IMR-90 (cell line): ENCODE data around the gene MEGF10. TPM values are rescaled to one million over a fixed set of nuclear protein-coding genes. Genes with fewer than 3 reads are reported as not detected.

Experiments
- ATAC-seq: fragments of 200-7000 bp; cut with Tn5 transposase; 2 replicates; pipeline ENCODE4 v1.9.1; 2020; ENCODE audit warnings: low read depth, mild to moderate bottlenecking, moderate library complexity
- BruUV-seq: library from RNA; stranded (reverse); fragments of 400-500 nt; replicated peaks from 2 replicates; lab custom pipeline; 2021; lab: Mats Ljungman, UMichigan
- CTCF ChIA-PET: fragments of 300-600 bp; formaldehyde crosslinking; extraction: SDS; loops from one replicate; lab custom pipeline; 2021; ENCODE audit warnings: antibody characterized with exemption; lab: Yijun Ruan, JAX
- POLR2A ChIA-PET: fragments of 300-600 bp; sonication (Branson Sonifier 250); formaldehyde crosslinking; loops from one replicate; lab custom pipeline; 2022; ENCODE audit warnings: antibody characterized with exemption; ENCODE audit not compliant: unreplicated experiment; lab: Charles Lee
- DNase-seq: peaks from one replicate; pipeline ENCODE4 v3.0.0; 2013
- H2AFZ ChIP-seq: replicated peaks from 2 replicates; pipeline ENCODE3; 2013; ENCODE audit warnings: low read length, mild to moderate bottlenecking; ENCODE audit not compliant: poor library complexity
- H2AK5ac ChIP-seq: 2 replicates; pipeline ENCODE4 v1.6.1; 2013; ENCODE audit warnings: low read depth, low read length, inconsistent platforms
- H2AK9ac ChIP-seq: replicated peaks from 2 replicates; pipeline ENCODE3; 2013; ENCODE audit warnings: mild to moderate bottlenecking, low read depth, low read length, moderate library complexity; ENCODE audit not compliant: poor library complexity
- H2BK120ac ChIP-seq: 2 replicates; pipeline ENCODE4 v1.6.1; 2013; ENCODE audit warnings: low read depth, low read length, inconsistent platforms
- H2BK15ac ChIP-seq: 3 replicates; pipeline ENCODE4 v1.6.1; 2013; ENCODE audit warnings: low read depth, low read length, inconsistent platforms
- H2BK20ac ChIP-seq: 2 replicates; pipeline ENCODE4 v1.6.1; 2013; ENCODE audit warnings: low read depth, mild to moderate bottlenecking, inconsistent platforms, low read length, moderate library complexity
- H2BK5ac ChIP-seq: 2 replicates; pipeline ENCODE4 v1.6.1; 2013; ENCODE audit warnings: mild to moderate bottlenecking, low read depth, low read length, inconsistent platforms; ENCODE audit not compliant: poor library complexity, severe bottlenecking
- H3K14ac ChIP-seq: replicated peaks from 2 replicates; pipeline ENCODE4 v1.6.1; 2013; ENCODE audit warnings: low read depth, low read length, inconsistent platforms
- H3K18ac ChIP-seq: 2 replicates; pipeline ENCODE4 v1.6.1; 2013; ENCODE audit warnings: low read depth, low read length, control low read depth
- H3K23ac ChIP-seq: 2 replicates; pipeline ENCODE4 v1.6.1; 2013; ENCODE audit warnings: low read depth, low read length, inconsistent platforms
- H3K27ac ChIP-seq: 2 replicates; pipeline ENCODE4 v1.5.1; 2013; ENCODE audit warnings: mild to moderate bottlenecking, control low read depth, low read length; ENCODE audit not compliant: insufficient read depth
- H3K27me3 ChIP-seq: 2 replicates; pipeline ENCODE4 v1.6.1; 2013; ENCODE audit warnings: low read length; ENCODE audit not compliant: control insufficient read depth, insufficient read depth
- H3K36me3 ChIP-seq: 2 replicates; pipeline ENCODE4 v1.6.1; 2013; ENCODE audit warnings: low read length, mixed read lengths; ENCODE audit not compliant: control insufficient read depth, insufficient read depth
- H3K4ac ChIP-seq: 2 replicates; pipeline ENCODE4 v1.6.1; 2013; ENCODE audit warnings: low read depth, low read length, inconsistent platforms
- H3K4me1 ChIP-seq: 2 replicates; pipeline ENCODE4 v1.6.1; 2013; ENCODE audit warnings: low read length, mixed read lengths; ENCODE audit not compliant: control insufficient read depth, insufficient read depth
- H3K4me2 ChIP-seq: 2 replicates; pipeline ENCODE4 v1.6.1; 2013; ENCODE audit warnings: low read depth, mild to moderate bottlenecking, control low read depth, low read length, moderate library complexity
- H3K4me3 ChIP-seq: 2 replicates; pipeline ENCODE4 v1.5.1; 2013; ENCODE audit warnings: low read depth, mild to moderate bottlenecking, control low read depth, low read length, moderate library complexity; ENCODE audit not compliant: insufficient read depth
- H3K56ac ChIP-seq: 2 replicates; pipeline ENCODE4 v1.6.1; 2013; ENCODE audit warnings: low read length, inconsistent platforms; ENCODE audit not compliant: insufficient read depth; ENCODE audit errors: extremely low read depth
- H3K79me1 ChIP-seq, 2 experiments: 2 replicates each; pipeline ENCODE4 v1.6.1; 2013; ENCODE audit warnings: low read length in 2 of 2, inconsistent platforms in 1 of 2, low read depth in 1 of 2
- H3K9ac ChIP-seq: 2 replicates; pipeline ENCODE4 v1.6.1; 2013; ENCODE audit warnings: low read depth, low read length, control low read depth
- H3K9me1 ChIP-seq: 2 replicates; pipeline ENCODE4 v1.6.1; 2013; ENCODE audit warnings: low read length, inconsistent platforms; ENCODE audit not compliant: insufficient read depth
- H3K9me3 ChIP-seq: 2 replicates; pipeline ENCODE4 v1.6.1; 2013; ENCODE audit warnings: low read length; ENCODE audit not compliant: control insufficient read depth, insufficient read depth
- H4K20me1 ChIP-seq: 2 replicates; pipeline ENCODE4 v1.6.1; 2013; ENCODE audit warnings: low read length, inconsistent platforms; ENCODE audit not compliant: insufficient read depth
- H4K5ac ChIP-seq: 2 replicates; pipeline ENCODE4 v1.6.1; 2013; ENCODE audit warnings: mild to moderate bottlenecking, low read depth, low read length, control low read depth
- H4K8ac ChIP-seq, 2 experiments: 2 replicates each; pipeline ENCODE4 v1.6.1; 2013; ENCODE audit warnings: low read depth in 2 of 2, low read length in 2 of 2, control low read depth in 1 of 2, inconsistent platforms in 1 of 2
- H4K91ac ChIP-seq: 2 replicates; pipeline ENCODE4 v1.6.1; 2013; ENCODE audit warnings: low read depth, low read length, inconsistent platforms; ENCODE audit not compliant: insufficient read depth
- BHLHE40 ChIP-seq: fragments of 150-350 bp; IDR thresholded peaks from 2 replicates; pipeline ENCODE4 v1.6.1; 2016; ENCODE audit warnings: mild to moderate bottlenecking, low read depth, low read length
- CEBPB ChIP-seq: IDR thresholded peaks from 2 replicates; pipeline ENCODE4 v1.6.1; 2012; ENCODE audit warnings: low read depth, low read length, improper control_type of control experiment
- MAFK ChIP-seq: IDR thresholded peaks from 2 replicates; pipeline ENCODE4 v1.6.1; 2012; ENCODE audit warnings: low read depth, low read length, improper control_type of control experiment
- MAZ ChIP-seq: IDR thresholded peaks from 2 replicates; pipeline ENCODE4 v1.6.1; 2012; ENCODE audit warnings: low read depth, mild to moderate bottlenecking, low read length, improper control_type of control experiment, moderate library complexity, borderline replicate concordance
- NFE2L2 ChIP-seq: fragments of 150-350 bp; IDR thresholded peaks from 2 replicates; pipeline ENCODE4 v1.6.1; 2016; ENCODE audit warnings: low read depth, mild to moderate bottlenecking, low read length
- RAD21 ChIP-seq: IDR thresholded peaks from 2 replicates; pipeline ENCODE4 v1.6.1; 2012; ENCODE audit warnings: low read length, improper control_type of control experiment
- RFX5 ChIP-seq: IDR thresholded peaks from 2 replicates; pipeline ENCODE4 v1.8.0; 2012; ENCODE audit warnings: low read depth, mild to moderate bottlenecking, low read length, moderate library complexity
- whole genome bisulfite sequencing, 2 experiments: methylation state at CpG; one replicate each; pipeline versions ENCODE4 v1.1.5 to v1.1.7; 2013; ENCODE audit warnings: missing lambda C conversion rate in 2 of 2; ENCODE audit not compliant: insufficient read length in 1 of 2; ENCODE audit errors: extremely low coverage in 2 of 2; 5-methylcytosine and 5-hydroxymethylcytosine counted together
- dilution Hi-C: fragments of 300-500 bp; cut with HindIII; formaldehyde crosslinking; loops from one replicate; pipeline ENCODE4 v1.14.3; 2018; ENCODE audit warnings: low sequenced_read_pairs; ENCODE audit not compliant: unreplicated experiment
- in situ Hi-C: fragments of 300-500 bp; cut with MboI; formaldehyde crosslinking; loops from 3 replicates; pipeline ENCODE4 v1.14.3; 2019; ENCODE audit warnings: low sequenced_read_pairs, inconsistent platforms, mixed read lengths
- intact Hi-C: fragments of 100-400 bp; cut with micrococcal nuclease; formaldehyde crosslinking; loops from 2 replicates; pipeline ENCODE4 v1.10.0; 2022
- polyA plus RNA-seq, 3 experiments: library from polyadenylated mRNA; depleted of rRNA; stranded (reverse); fragments of >200 nt; gene quantifications; 2 replicates each; pipeline ENCODE4 v1.2.3, GENCODE V29; 2012; ENCODE audit warnings: low replicate concordance in 1 of 3
- total RNA-seq: library from RNA; depleted of rRNA; stranded (reverse); fragments of >200 nt; gene quantifications from 2 replicates; pipeline ENCODE4 v1.2.3, GENCODE V29; 2012
- TF ChIP-seq, protein P1 (sequence below): fragments of 150-350 bp; IDR thresholded peaks from 2 replicates; pipeline ENCODE4 v1.6.1; 2016; ENCODE audit warnings: low read depth, mild to moderate bottlenecking, low read length, moderate library complexity, borderline replicate concordance

The MEGF10 gene
- total and polyA plus RNA-seq, 2 of the 4 experiments (the other 2 are of a cell fraction) = not detected

DNA sequence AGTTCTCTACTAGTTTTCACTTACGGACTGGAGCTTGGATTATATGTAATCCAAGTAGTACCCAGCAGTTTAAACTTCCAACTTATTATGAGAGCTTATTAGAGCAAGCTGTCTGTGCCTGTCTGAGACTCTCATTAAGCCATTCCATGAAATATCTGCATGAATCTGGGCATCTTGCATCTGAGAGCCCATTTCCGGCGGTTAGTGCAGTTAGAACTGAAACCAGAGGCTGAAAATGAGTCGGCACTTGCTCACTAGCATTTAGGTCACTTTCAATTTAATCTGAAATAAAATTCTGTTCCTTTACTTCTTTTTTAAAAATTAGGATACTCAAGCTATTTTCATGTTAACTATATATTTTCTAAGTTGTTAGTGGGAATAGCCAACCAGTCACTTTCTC lies 102.2 kb downstream of the MEGF10 start:
- no peak for DNase-seq
- Histone ChIP-seq H3K18ac (no peak overlapping the region), H4K91ac (no peak overlapping the region), H3K9me1 (no peaks in the 10 kb centered on the region), H3K4me1 (no peaks in the 10 kb centered on the region), H3K27me3 (peaks cover 9% of the 10 kb centered on the region; the same call in 1 of the 2 replicates), H2BK120ac (no peak overlapping the region), H4K8ac (no peak overlapping the region), H3K36me3 (no peaks in the 10 kb centered on the region), H3K23ac (no peak overlapping the region), H2BK15ac (no peak overlapping the region), H2AFZ (no peak overlapping the region), H2BK20ac (no peak overlapping the region), H3K4ac (no peak overlapping the region), H3K27ac (no peak overlapping the region), H3K9ac (no peak overlapping the region), H4K5ac (no peak overlapping the region), H3K56ac (no peak overlapping the region), H3K4me3 (no peak overlapping the region), H3K14ac (no peak overlapping the region), H2AK5ac (no peak overlapping the region), H3K9me3 (no peaks in the 10 kb centered on the region), H4K20me1 (no peaks in the 10 kb centered on the region), H3K4me2 (no peak overlapping the region), H3K79me1 (no peaks in the 10 kb centered on the region), H2BK5ac (no peak overlapping the region), H2AK9ac (no peak overlapping the region)
- dilution Hi-C loops = no loop called here
- ChIA-PET CTCF (interaction anchor here (0.5 kb wide), 1 partner anchor 726 kb away, joined by 4 read pairs; no protein-coding TSS in a partner anchor), POLR2A (no interaction called here)
- TF ChIP-seq BHLHE40 = no peak
- TF ChIP-seq, protein P1, sequence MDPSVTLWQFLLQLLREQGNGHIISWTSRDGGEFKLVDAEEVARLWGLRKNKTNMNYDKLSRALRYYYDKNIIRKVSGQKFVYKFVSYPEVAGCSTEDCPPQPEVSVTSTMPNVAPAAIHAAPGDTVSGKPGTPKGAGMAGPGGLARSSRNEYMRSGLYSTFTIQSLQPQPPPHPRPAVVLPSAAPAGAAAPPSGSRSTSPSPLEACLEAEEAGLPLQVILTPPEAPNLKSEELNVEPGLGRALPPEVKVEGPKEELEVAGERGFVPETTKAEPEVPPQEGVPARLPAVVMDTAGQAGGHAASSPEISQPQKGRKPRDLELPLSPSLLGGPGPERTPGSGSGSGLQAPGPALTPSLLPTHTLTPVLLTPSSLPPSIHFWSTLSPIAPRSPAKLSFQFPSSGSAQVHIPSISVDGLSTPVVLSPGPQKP = no peak
- TF ChIP-seq RAD21 = no peak
- TF ChIP-seq MAFK = no peak
- no peak for TF ChIP-seq RFX5
- TF ChIP-seq MAZ = no peak
- no peak for TF ChIP-seq CEBPB
- TF ChIP-seq NFE2L2 = no peak
- BruUV-seq = no TSS peak
- WGBS, 2 experiments = no CpG with 5 or more reads among the region's 4 CpGs
- ATAC-seq = no peak
- intact Hi-C loops = no loop called here
- in situ Hi-C loops = no loop called here
